Muscle layer of duodenum (tissue), 2 donors: Measurements from ENCODE around the gene DNM3.

Experiments used
- H3K27ac ChIP-seq: one replicate; pipeline ENCODE4 v1.7.0; 2013; ENCODE audit warnings: mild to moderate bottlenecking, low read length
- H3K27me3 ChIP-seq: one replicate; pipeline ENCODE4 v1.7.0; 2013; ENCODE audit warnings: low read depth, mild to moderate bottlenecking, control low read depth, low read length
- H3K36me3 ChIP-seq, 2 donors: one replicate each; pipeline ENCODE4 v1.7.0; 2013; ENCODE audit warnings: low read length in 2 of 2, control low read depth in 1 of 2, mild to moderate bottlenecking in 1 of 2; ENCODE audit not compliant: insufficient read depth in 2 of 2, control insufficient read depth in 1 of 2
- H3K4me1 ChIP-seq, 2 donors: one replicate each; pipeline ENCODE4 v1.7.0; 2013; ENCODE audit warnings: low read length in 2 of 2, mild to moderate bottlenecking in 2 of 2, control low read depth in 1 of 2, moderate library complexity in 1 of 2; ENCODE audit not compliant: insufficient read depth in 2 of 2, control insufficient read depth in 1 of 2
- H3K4me3 ChIP-seq, 2 donors: one replicate each; pipeline ENCODE4 v1.7.0; 2013; ENCODE audit warnings: low read length in 2 of 2, low read depth in 1 of 2, mild to moderate bottlenecking in 1 of 2
- H3K9me3 ChIP-seq, 2 donors: one replicate each; pipeline ENCODE4 v1.7.0; 2013; ENCODE audit warnings: low read length in 2 of 2, control low read depth in 1 of 2, mild to moderate bottlenecking in 1 of 2; ENCODE audit not compliant: control insufficient read depth in 1 of 2
- donor health status: healthy.

Gene DNM3

GRCh38 chr1:172184506-172185191 is 343.4 kb downstream of the DNM3 start:
- Histone ChIP-seq H3K36me3 (no peaks in the 10 kb centered on the region), H3K4me3 (no peak overlapping the region), H3K4me1 (peaks cover 19 to 28% of the 10 kb centered on the region in 2 donors), H3K27me3 (no peaks in the 10 kb centered on the region), H3K27ac (no peak overlapping the region), H3K9me3 (no peaks in the 10 kb centered on the region)

- Histone ChIP-seq H3K36me3 (no peaks in the 10 kb centered on the region), H3K4me1 (peaks cover 15 to 23% of the 10 kb centered on the region in 2 donors), H3K27ac (no peak overlapping the region), H3K4me3 (no peak overlapping the region), H3K27me3 (no peaks in the 10 kb centered on the region), H3K9me3 (no peaks in the 10 kb centered on the region)
These were observed 343.9 kb downstream of the DNM3 start for GRCh38 chr1:172185211-172185610.

GRCh38 chr1:172185996-172186395 is 344.7 kb downstream of the DNM3 start:
- Histone ChIP-seq H3K9me3 (no peaks in the 10 kb centered on the region), H3K4me3 (no peak overlapping the region), H3K36me3 (no peaks in the 10 kb centered on the region), H3K27ac (no peak overlapping the region), H3K27me3 (no peaks in the 10 kb centered on the region), H3K4me1 (peaks cover 9 to 18% of the 10 kb centered on the region in 2 donors)

- Histone ChIP-seq H3K9me3 (peaks cover 0 to 16% of the 10 kb centered on the region in 2 donors), H3K4me3 (no peak overlapping the region), H3K27me3 (no peaks in the 10 kb centered on the region), H3K4me1 (peaks cover 0 to 7% of the 10 kb centered on the region in 2 donors), H3K27ac (no peak overlapping the region), H3K36me3 (peaks cover 0 to 4% of the 10 kb centered on the region in 2 donors)
These were observed 360.3 kb downstream of the DNM3 start for GRCh38 chr1:172201572-172201971.

GRCh38 chr1:172203135-172203823 is 362.0 kb downstream of the DNM3 start:
- Histone ChIP-seq H3K27ac (no peak overlapping the region), H3K36me3 (peaks cover 0 to 4% of the 10 kb centered on the region in 2 donors), H3K27me3 (no peaks in the 10 kb centered on the region), H3K4me3 (no peak overlapping the region), H3K4me1 (peaks cover 0 to 7% of the 10 kb centered on the region in 2 donors), H3K9me3 (peaks cover 0 to 11% of the 10 kb centered on the region in 2 donors)

GRCh38 chr1:172203902-172204301 is 362.6 kb downstream of the DNM3 start:
- H3K27ac ChIP-seq, result no peak overlapping the region
- H3K9me3 ChIP-seq, result peaks cover 0 to 4% of the 10 kb centered on the region in 2 donors
- peaks cover 0 to 7% of the 10 kb centered on the region in 2 donors for H3K4me1 ChIP-seq
- H3K27me3 ChIP-seq, result no peaks in the 10 kb centered on the region
- H3K4me3 ChIP-seq, result no peak overlapping the region
- H3K36me3 ChIP-seq, result peaks cover 0 to 4% of the 10 kb centered on the region in 2 donors

- no peak overlapping the region for H3K27ac ChIP-seq
- peaks cover 0 to 4% of the 10 kb centered on the region in 2 donors for H3K36me3 ChIP-seq
- H3K4me1 ChIP-seq, result peaks cover 0 to 7% of the 10 kb centered on the region in 2 donors
- H3K27me3 ChIP-seq, result no peaks in the 10 kb centered on the region
- no peaks in the 10 kb centered on the region for H3K9me3 ChIP-seq
- no peak overlapping the region for H3K4me3 ChIP-seq
These were observed 365.0 kb downstream of the DNM3 start for GRCh38 chr1:172206256-172206655.

GRCh38 chr1:172208635-172209034 is 367.3 kb downstream of the DNM3 start:
- Histone ChIP-seq H3K27ac (no peak overlapping the region), H3K36me3 (no peaks in the 10 kb centered on the region), H3K4me1 (peaks cover 0 to 1% of the 10 kb centered on the region in 2 donors), H3K4me3 (no peak overlapping the region), H3K9me3 (no peaks in the 10 kb centered on the region), H3K27me3 (no peaks in the 10 kb centered on the region)

GRCh38 chr1:172211221-172211620 is 369.9 kb downstream of the DNM3 start:
- Histone ChIP-seq H3K27ac (no peak overlapping the region), H3K4me1 (no peaks in the 10 kb centered on the region), H3K27me3 (no peaks in the 10 kb centered on the region), H3K36me3 (no peaks in the 10 kb centered on the region), H3K4me3 (no peak overlapping the region), H3K9me3 (no peaks in the 10 kb centered on the region)

GRCh38 chr1:172212124-172212523 is 370.8 kb downstream of the DNM3 start:
- Histone ChIP-seq H3K9me3 (no peaks in the 10 kb centered on the region), H3K4me1 (no peaks in the 10 kb centered on the region), H3K27me3 (no peaks in the 10 kb centered on the region), H3K4me3 (no peak overlapping the region), H3K27ac (no peak overlapping the region), H3K36me3 (no peaks in the 10 kb centered on the region)

- Histone ChIP-seq H3K4me3 (no peak overlapping the region), H3K27ac (no peak overlapping the region), H3K36me3 (no peaks in the 10 kb centered on the region), H3K9me3 (no peaks in the 10 kb centered on the region), H3K27me3 (no peaks in the 10 kb centered on the region), H3K4me1 (no peaks in the 10 kb centered on the region)
These were observed 373.7 kb downstream of the DNM3 start for GRCh38 chr1:172215006-172215405.
